Natural killer cell (primary cell): ENCODE data around the gene RBM20. TPM values are rescaled to one million over a fixed set of nuclear protein-coding genes. Genes with fewer than 3 reads are reported as not detected.

Experiments used
- ATAC-seq, 3 donors: fragments of 150-1000 bp in 2 of 3; fragments of 200-7000 bp in 1 of 3; cut with Tn5 transposase; 1 replicate in 1 of 3; 2 replicates in 2 of 3; pipeline ENCODE4 v1.10.0; 2021; ENCODE audit warnings: mild to moderate bottlenecking in 2 of 3, moderate library complexity in 2 of 3
- DNase-seq, 2 donors: peaks; one replicate each; pipeline versions ENCODE4 v3.0.0 to v3.0.0-alpha.2; 2013 to 2021; ENCODE audit warnings: mixed read lengths in 1 of 2
- H3K27ac ChIP-seq: one replicate; pipeline ENCODE4 v1.5.1; 2013; ENCODE audit warnings: mild to moderate bottlenecking, low read length
- H3K27me3 ChIP-seq: one replicate; pipeline ENCODE4 v1.6.1; 2013; ENCODE audit warnings: low read length; ENCODE audit not compliant: control insufficient read depth, insufficient read depth
- H3K36me3 ChIP-seq: one replicate; pipeline ENCODE4 v1.6.1; 2013; ENCODE audit warnings: low read length; ENCODE audit not compliant: control insufficient read depth, insufficient read depth
- H3K4me1 ChIP-seq: one replicate; pipeline ENCODE4 v1.6.1; 2013; ENCODE audit warnings: low read length; ENCODE audit not compliant: control insufficient read depth, insufficient read depth
- H3K4me3 ChIP-seq: one replicate; pipeline ENCODE4 v1.5.1; 2013; ENCODE audit warnings: low read length
- H3K9me3 ChIP-seq: one replicate; pipeline ENCODE4 v1.6.1; 2013; ENCODE audit warnings: low read length; ENCODE audit not compliant: control insufficient read depth, insufficient read depth
- H3K27ac Mint-ChIP-seq, 2 donors: one replicate each; pipeline ENCODE4 v1.8.0; 2022; ENCODE audit warnings: mild to moderate bottlenecking in 2 of 2, mixed read lengths in 2 of 2, moderate library complexity in 1 of 2
- H3K27me3 Mint-ChIP-seq, 2 donors: one replicate each; pipeline ENCODE4 v1.8.0; 2022; ENCODE audit warnings: low read depth in 2 of 2, mixed read lengths in 2 of 2
- H3K36me3 Mint-ChIP-seq: one replicate; pipeline ENCODE4 v1.8.0; 2022; ENCODE audit warnings: mixed read lengths
- H3K4me1 Mint-ChIP-seq, 2 donors: one replicate each; pipeline ENCODE4 v1.8.0; 2022; ENCODE audit warnings: mixed read lengths in 2 of 2
- H3K4me3 Mint-ChIP-seq: one replicate; pipeline ENCODE4 v1.8.0; 2022; ENCODE audit warnings: mild to moderate bottlenecking, moderate library complexity, mixed read lengths
- H3K9me3 Mint-ChIP-seq, 2 donors: one replicate each; pipeline ENCODE4 v1.8.0; 2022; ENCODE audit warnings: mixed read lengths in 2 of 2
- CTCF ChIP-seq: fragments of 200-600 bp; IDR thresholded peaks from one replicate; pipeline ENCODE4 v1.8.0; 2022; ENCODE audit warnings: antibody characterized with exemption
- WGBS: methylation state at CpG from one replicate; pipeline ENCODE4 v1.1.7; 2013; ENCODE audit warnings: missing lambda C conversion rate; ENCODE audit not compliant: insufficient coverage; 5-methylcytosine and 5-hydroxymethylcytosine counted together
- intact Hi-C: fragments of 100-400 bp; cut with micrococcal nuclease; formaldehyde crosslinking; loops from one replicate; pipeline ENCODE4 v1.14.2; 2022
- total RNA-seq, 4 donors: library from RNA; stranded (reverse); fragments of 120-200 nt in 1 of 4; gene quantifications; one replicate each; pipeline versions ENCODE4 v1.2.3 to v1.2.4, GENCODE V29; 2013 to 2022

RBM20 gene
- total RNA-seq, 3 donors from 2014 or later (not counting 1 experiment from before 2014, with no cell fraction given) = 0.35 TPM; not detected in 2

- intact Hi-C loops = loop anchor here (10.0 kb wide), 1 partner anchor 1517 kb away; no protein-coding TSS in a partner anchor
- no peaks in the 10 kb centered on the region for H3K9me3 ChIP-seq
- ATAC-seq (no peak), DNase-seq (peak in 1 of 2 donors; percentile 41)
- no peaks in the 10 kb centered on the region for H3K36me3 ChIP-seq
- H3K27me3 ChIP-seq = no peaks in the 10 kb centered on the region
- peaks cover 0 to 2% of the 10 kb centered on the region in 2 donors for H3K9me3 Mint-ChIP-seq
- no peaks in the 10 kb centered on the region for H3K27me3 Mint-ChIP-seq
- no peak overlapping the region for H3K27ac ChIP-seq
- peaks cover 7% of the 10 kb centered on the region for H3K36me3 Mint-ChIP-seq
- no peak for TF ChIP-seq CTCF
- 86% methylated on average over 7 of the region's 7 CpGs for WGBS
- H3K4me1 Mint-ChIP-seq = peaks cover 3 to 6% of the 10 kb centered on the region in 2 donors
- no peaks in the 10 kb centered on the region for H3K4me1 ChIP-seq
- H3K4me3 ChIP-seq = no peak overlapping the region
- H3K4me3 Mint-ChIP-seq = no peak overlapping the region
- peak overlapping the region in 1 of 2 donors; percentile 32 for H3K27ac Mint-ChIP-seq
These were observed 26.5 kb upstream of the RBM20 start for GRCh38 chr10:110617425-110618229.

GRCh38 chr10:110618230-110618610, 25.9 kb upstream of the RBM20 start:
- ATAC-seq = no peak
- WGBS = 50% methylated on average over 5 of the region's 5 CpGs

GRCh38 chr10:110619514-110620397, 24.4 kb upstream of the RBM20 start:
- no peak for ATAC-seq
- H3K9me3 ChIP-seq = no peaks in the 10 kb centered on the region
- WGBS = 97% methylated on average over 3 of the region's 3 CpGs
- intact Hi-C loops = loop anchor here (10.0 kb wide), 1 partner anchor 1515 kb away; no protein-coding TSS in a partner anchor
- H3K4me3 ChIP-seq = no peak overlapping the region
- Mint-ChIP-seq H3K4me1 (peaks cover 3 to 6% of the 10 kb centered on the region in 2 donors), H3K27ac (no peak overlapping the region), H3K9me3 (peaks cover 0 to 2% of the 10 kb centered on the region in 2 donors), H3K27me3 (peaks cover 0 to 3% of the 10 kb centered on the region in 2 donors), H3K4me3 (no peak overlapping the region), H3K36me3 (peaks cover 7% of the 10 kb centered on the region)
- H3K27ac ChIP-seq = no peak overlapping the region
- TF ChIP-seq CTCF = no peak
- H3K27me3 ChIP-seq = no peaks in the 10 kb centered on the region
- no peaks in the 10 kb centered on the region for H3K36me3 ChIP-seq
- H3K4me1 ChIP-seq = no peaks in the 10 kb centered on the region
- no peak for DNase-seq

More at GRCh38 chr10:110618230-110618610, 25.9 kb upstream of the RBM20 start:
- no peak overlapping the region for H3K4me3 ChIP-seq
- peaks cover 7% of the 10 kb centered on the region for H3K36me3 Mint-ChIP-seq
- H3K27ac ChIP-seq = no peak overlapping the region
- peaks cover 3 to 6% of the 10 kb centered on the region in 2 donors for H3K4me1 Mint-ChIP-seq
- TF ChIP-seq CTCF = no peak
- no peaks in the 10 kb centered on the region for H3K27me3 ChIP-seq
- no peaks in the 10 kb centered on the region for H3K9me3 ChIP-seq
- no peaks in the 10 kb centered on the region for H3K36me3 ChIP-seq
- no peaks in the 10 kb centered on the region for H3K27me3 Mint-ChIP-seq
- intact Hi-C loops = loop anchor here (10.0 kb wide), 1 partner anchor 1517 kb away; no protein-coding TSS in a partner anchor
- H3K27ac Mint-ChIP-seq = no peak overlapping the region
- DNase-seq = no peak
- H3K9me3 Mint-ChIP-seq = peaks cover 0 to 2% of the 10 kb centered on the region in 2 donors
- no peaks in the 10 kb centered on the region for H3K4me1 ChIP-seq
- H3K4me3 Mint-ChIP-seq = no peak overlapping the region
